Activated CD8-positive, alpha-beta T cell treated with anti-CD3 and anti-CD28 coated beads, Interleukin-2, amount 10 ng/mL, durations not matched to agents 7 days and 5 days (primary cell): Measurements from ENCODE around the gene SYCN. TPM values are rescaled to one million over a fixed set of nuclear protein-coding genes. Genes with fewer than 3 reads are reported as not detected.

Source experiments
- ATAC-seq: fragments of 150-1000 bp; cut with Tn5 transposase; one replicate; pipeline ENCODE4 v1.10.0; 2021; ENCODE audit warnings: moderate library complexity
- CTCF ChIA-PET: fragments of 350-600 bp; sonication (Branson Sonifier 250); formaldehyde crosslinking; loops from one replicate; lab custom pipeline; 2021; ENCODE audit warnings: antibody characterized with exemption; lab: Charles Lee
- POLR2A ChIA-PET: fragments of 350-600 bp; sonication (Branson Sonifier 250); formaldehyde crosslinking; loops from one replicate; lab custom pipeline; 2021; ENCODE audit warnings: antibody characterized with exemption; lab: Charles Lee
- DNase-seq: peaks from one replicate; pipeline ENCODE4 v3.0.0-alpha.2; 2020
- H3K27ac Mint-ChIP-seq: one replicate; pipeline ENCODE4 v1.8.0; 2021; ENCODE audit warnings: mild to moderate bottlenecking, mixed read lengths
- H3K27me3 Mint-ChIP-seq: one replicate; pipeline ENCODE4 v1.8.0; 2021; ENCODE audit warnings: low read depth, mixed read lengths
- H3K36me3 Mint-ChIP-seq: one replicate; pipeline ENCODE4 v1.8.0; 2021; ENCODE audit warnings: low read depth, mixed read lengths
- H3K4me1 Mint-ChIP-seq: one replicate; pipeline ENCODE4 v1.8.0; 2021; ENCODE audit warnings: low read depth, mixed read lengths
- H3K4me3 Mint-ChIP-seq: one replicate; pipeline ENCODE4 v1.8.0; 2021; ENCODE audit warnings: mild to moderate bottlenecking, mixed read lengths
- H3K9me3 Mint-ChIP-seq: one replicate; pipeline ENCODE4 v1.8.0; 2022; ENCODE audit warnings: mixed read lengths; ENCODE audit not compliant: insufficient read depth
- total RNA-seq, 2 experiments: library from RNA; stranded (reverse); gene quantifications; one replicate each; pipeline ENCODE4 v1.2.3, GENCODE V29; 2021

The SYCN gene
- total RNA-seq, 2 experiments from 2014 or later: not detected

- Mint-ChIP-seq H3K27ac (no peak overlapping the region), H3K9me3 (no peaks in the 10 kb centered on the region), H3K4me3 (no peak overlapping the region), H3K36me3 (no peaks in the 10 kb centered on the region), H3K4me1 (no peaks in the 10 kb centered on the region), H3K27me3 (peaks cover 7% of the 10 kb centered on the region)
- ChIA-PET CTCF (no interaction called here), POLR2A (no interaction called here)
- DNase-seq (no peak), ATAC-seq (no peak)
Measured at GRCh38 chr19:39187552-39187943, 16.5 kb downstream of the SYCN start.

GRCh38 chr19:39186391-39186790 lies 17.7 kb downstream of the SYCN start:
- ATAC-seq (no peak), DNase-seq (no peak)
- Mint-ChIP-seq H3K27me3 (peaks cover 5% of the 10 kb centered on the region), H3K4me1 (no peaks in the 10 kb centered on the region), H3K27ac (no peak overlapping the region), H3K9me3 (no peaks in the 10 kb centered on the region), H3K36me3 (no peaks in the 10 kb centered on the region), H3K4me3 (no peak overlapping the region)
- ChIA-PET CTCF (interaction anchor here (0.9 kb wide), 1 partner anchor 84 kb away, joined by 3 read pairs; no protein-coding TSS in a partner anchor), POLR2A (interaction anchor here (0.6 kb wide), 1 partner anchor 25 kb away, joined by 3 read pairs; no protein-coding TSS in a partner anchor)

- H3K27ac Mint-ChIP-seq: no peak overlapping the region
- H3K9me3 Mint-ChIP-seq: no peaks in the 10 kb centered on the region
- CTCF ChIA-PET: no interaction called here
- no peak for ATAC-seq
- H3K4me1 Mint-ChIP-seq: no peaks in the 10 kb centered on the region
- DNase-seq: no peak
- POLR2A ChIA-PET: no interaction called here
- no peaks in the 10 kb centered on the region for H3K27me3 Mint-ChIP-seq
- H3K36me3 Mint-ChIP-seq: peaks cover 2% of the 10 kb centered on the region
- no peak overlapping the region for H3K4me3 Mint-ChIP-seq
Measured at GRCh38 chr19:39183104-39183503, 21.0 kb downstream of the SYCN start.

GRCh38 chr19:39182174-39182505 lies 21.9 kb downstream of the SYCN start:
- no peak for DNase-seq
- ChIA-PET POLR2A (no interaction called here), CTCF (no interaction called here)
- Mint-ChIP-seq H3K4me1 (no peaks in the 10 kb centered on the region), H3K9me3 (no peaks in the 10 kb centered on the region), H3K4me3 (no peak overlapping the region), H3K27me3 (no peaks in the 10 kb centered on the region), H3K27ac (no peak overlapping the region), H3K36me3 (peaks cover 2% of the 10 kb centered on the region)
- ATAC-seq: no peak

GRCh38 chr19:39181500-39182173 lies 22.4 kb downstream of the SYCN start:
- DNase-seq (no peak), ATAC-seq (no peak)
- H3K36me3 Mint-ChIP-seq: peaks cover 2% of the 10 kb centered on the region
- H3K27me3 Mint-ChIP-seq: no peaks in the 10 kb centered on the region
- POLR2A ChIA-PET: no interaction called here
- CTCF ChIA-PET: no interaction called here
- H3K27ac Mint-ChIP-seq: no peak overlapping the region
- H3K9me3 Mint-ChIP-seq: no peaks in the 10 kb centered on the region
- no peaks in the 10 kb centered on the region for H3K4me1 Mint-ChIP-seq
- no peak overlapping the region for H3K4me3 Mint-ChIP-seq

- no peaks in the 10 kb centered on the region for H3K27me3 Mint-ChIP-seq
- ChIA-PET CTCF (interaction anchor here (1.2 kb wide), 1 partner anchor 58 kb away, joined by 4 read pairs; no protein-coding TSS in a partner anchor), POLR2A (no interaction called here)
- no peak for DNase-seq
- H3K27ac Mint-ChIP-seq: no peak overlapping the region
- H3K4me3 Mint-ChIP-seq: no peak overlapping the region
- ATAC-seq: no peak
- no peaks in the 10 kb centered on the region for H3K4me1 Mint-ChIP-seq
- no peaks in the 10 kb centered on the region for H3K9me3 Mint-ChIP-seq
- H3K36me3 Mint-ChIP-seq: peaks cover 2% of the 10 kb centered on the region
Measured at GRCh38 chr19:39180749-39181148, 23.3 kb downstream of the SYCN start.

- H3K36me3 Mint-ChIP-seq: peaks cover 2% of the 10 kb centered on the region
- no peaks in the 10 kb centered on the region for H3K4me1 Mint-ChIP-seq
- no peaks in the 10 kb centered on the region for H3K27me3 Mint-ChIP-seq
- POLR2A ChIA-PET: no interaction called here
- no peaks in the 10 kb centered on the region for H3K9me3 Mint-ChIP-seq
- DNase-seq (no peak), ATAC-seq (no peak)
- CTCF ChIA-PET: no interaction called here
- no peak overlapping the region for H3K4me3 Mint-ChIP-seq
- no peak overlapping the region for H3K27ac Mint-ChIP-seq
Measured at GRCh38 chr19:39179754-39180153, 24.3 kb downstream of the SYCN start.

GRCh38 chr19:39178296-39179006 lies 25.6 kb downstream of the SYCN start:
- peaks cover 2% of the 10 kb centered on the region for H3K36me3 Mint-ChIP-seq
- no peak overlapping the region for H3K4me3 Mint-ChIP-seq
- ChIA-PET POLR2A (no interaction called here), CTCF (no interaction called here)
- no peaks in the 10 kb centered on the region for H3K9me3 Mint-ChIP-seq
- no peak overlapping the region for H3K27ac Mint-ChIP-seq
- no peaks in the 10 kb centered on the region for H3K4me1 Mint-ChIP-seq
- no peak for DNase-seq
- no peak for ATAC-seq
- no peaks in the 10 kb centered on the region for H3K27me3 Mint-ChIP-seq

- Mint-ChIP-seq H3K27ac (no peak overlapping the region), H3K9me3 (no peaks in the 10 kb centered on the region), H3K27me3 (no peaks in the 10 kb centered on the region), H3K4me1 (no peaks in the 10 kb centered on the region), H3K4me3 (no peak overlapping the region), H3K36me3 (peaks cover 2% of the 10 kb centered on the region)
- ChIA-PET POLR2A (no interaction called here), CTCF (no interaction called here)
- DNase-seq (no peak), ATAC-seq (no peak)
Measured at GRCh38 chr19:39177736-39178135, 26.3 kb downstream of the SYCN start.

GRCh38 chr19:39177110-39177699 lies 26.9 kb downstream of the SYCN start:
- ChIA-PET POLR2A (no interaction called here), CTCF (no interaction called here)
- ATAC-seq (no peak), DNase-seq (no peak)
- Mint-ChIP-seq H3K4me1 (no peaks in the 10 kb centered on the region), H3K27ac (no peak overlapping the region), H3K27me3 (no peaks in the 10 kb centered on the region), H3K36me3 (peaks cover 2% of the 10 kb centered on the region), H3K4me3 (no peak overlapping the region), H3K9me3 (no peaks in the 10 kb centered on the region)

- H3K9me3 Mint-ChIP-seq: no peaks in the 10 kb centered on the region
- H3K4me1 Mint-ChIP-seq: no peaks in the 10 kb centered on the region
- ChIA-PET POLR2A (no interaction called here), CTCF (no interaction called here)
- H3K27me3 Mint-ChIP-seq: no peaks in the 10 kb centered on the region
- ATAC-seq: no peak
- H3K36me3 Mint-ChIP-seq: peaks cover 2% of the 10 kb centered on the region
- no peak overlapping the region for H3K4me3 Mint-ChIP-seq
- DNase-seq: no peak
- no peak overlapping the region for H3K27ac Mint-ChIP-seq
Measured at GRCh38 chr19:39175564-39175963, 28.5 kb downstream of the SYCN start.
